GM12872 (cell line): Measurements from ENCODE around the gene SHQ1.

Experiments
- TF ChIP-seq, protein P1 (sequence below): IDR thresholded peaks from 3 replicates; pipeline ENCODE4 v1.5.1; 2011; ENCODE audit warnings: low read depth, mild to moderate bottlenecking, low read length, moderate library complexity; ENCODE audit not compliant: insufficient read depth

The SHQ1 gene

DNA sequence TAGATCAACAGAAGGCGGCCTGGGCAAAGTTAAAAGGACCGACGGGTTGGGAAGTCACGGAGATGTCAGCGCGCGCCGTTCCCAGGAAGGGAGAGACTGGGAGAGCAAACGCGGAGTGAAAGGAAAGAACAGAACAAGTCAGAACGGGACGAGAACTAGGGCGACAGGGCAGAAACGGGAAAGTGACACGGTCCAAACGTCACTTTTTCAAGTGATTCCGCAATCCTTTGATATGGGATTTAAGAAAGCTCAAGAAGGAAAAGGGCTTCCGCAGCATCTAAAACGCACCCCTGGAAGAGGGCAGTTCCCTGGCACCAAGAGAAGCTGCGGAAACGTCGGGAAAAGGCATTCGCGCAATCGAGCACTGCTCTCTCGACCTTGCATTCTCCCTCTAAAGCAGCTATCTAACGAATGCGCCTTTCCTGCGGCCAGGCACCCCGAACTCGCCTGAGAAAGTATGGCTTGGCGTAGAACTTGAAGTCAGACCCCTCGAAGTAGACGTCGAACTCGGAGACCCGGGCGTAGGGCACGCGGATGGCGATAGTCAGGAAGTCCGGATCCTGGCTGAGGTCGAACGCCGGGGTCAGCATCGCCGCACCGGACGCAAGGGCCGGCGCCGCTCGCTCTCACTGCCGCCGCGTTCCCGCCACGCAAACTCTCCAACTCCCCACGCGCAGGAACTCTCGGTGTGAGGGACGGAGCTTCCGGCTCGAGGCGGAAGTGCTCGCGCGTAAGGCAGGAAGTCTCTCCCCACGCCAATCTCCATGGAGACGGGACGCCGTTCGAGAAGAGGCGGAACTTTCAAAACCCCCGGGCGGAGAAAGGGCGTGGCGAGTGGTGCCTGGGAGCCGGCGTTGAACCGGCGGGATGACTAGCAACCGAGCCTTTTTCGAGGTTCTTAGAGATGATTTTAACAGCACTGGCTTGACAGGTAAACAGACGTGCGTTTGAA lies at the start of gene SHQ1:
Gene SHQ1, minus strand, starts transcription at position 695 of the 952 bp plus-strand sequence. Its CDS starts 105 bp downstream, at position 590.
- TF ChIP-seq, protein P1, sequence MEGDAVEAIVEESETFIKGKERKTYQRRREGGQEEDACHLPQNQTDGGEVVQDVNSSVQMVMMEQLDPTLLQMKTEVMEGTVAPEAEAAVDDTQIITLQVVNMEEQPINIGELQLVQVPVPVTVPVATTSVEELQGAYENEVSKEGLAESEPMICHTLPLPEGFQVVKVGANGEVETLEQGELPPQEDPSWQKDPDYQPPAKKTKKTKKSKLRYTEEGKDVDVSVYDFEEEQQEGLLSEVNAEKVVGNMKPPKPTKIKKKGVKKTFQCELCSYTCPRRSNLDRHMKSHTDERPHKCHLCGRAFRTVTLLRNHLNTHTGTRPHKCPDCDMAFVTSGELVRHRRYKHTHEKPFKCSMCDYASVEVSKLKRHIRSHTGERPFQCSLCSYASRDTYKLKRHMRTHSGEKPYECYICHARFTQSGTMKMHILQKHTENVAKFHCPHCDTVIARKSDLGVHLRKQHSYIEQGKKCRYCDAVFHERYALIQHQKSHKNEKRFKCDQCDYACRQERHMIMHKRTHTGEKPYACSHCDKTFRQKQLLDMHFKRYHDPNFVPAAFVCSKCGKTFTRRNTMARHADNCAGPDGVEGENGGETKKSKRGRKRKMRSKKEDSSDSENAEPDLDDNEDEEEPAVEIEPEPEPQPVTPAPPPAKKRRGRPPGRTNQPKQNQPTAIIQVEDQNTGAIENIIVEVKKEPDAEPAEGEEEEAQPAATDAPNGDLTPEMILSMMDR: no peak

DNA sequence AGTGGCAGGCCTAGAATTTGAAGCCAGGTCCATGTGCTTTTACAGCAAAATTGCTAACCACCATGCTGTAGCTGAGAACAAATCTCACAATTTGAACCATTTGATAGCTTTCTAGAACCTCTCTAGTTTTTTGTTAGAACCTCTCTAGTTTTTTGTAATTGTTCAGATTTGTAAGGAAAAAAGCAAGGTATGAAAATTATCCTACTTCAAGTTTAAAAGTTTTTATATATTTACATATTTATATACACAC lies 49.4 kb upstream of the SHQ1 start:
- TF ChIP-seq, protein P1: no peak

DNA sequence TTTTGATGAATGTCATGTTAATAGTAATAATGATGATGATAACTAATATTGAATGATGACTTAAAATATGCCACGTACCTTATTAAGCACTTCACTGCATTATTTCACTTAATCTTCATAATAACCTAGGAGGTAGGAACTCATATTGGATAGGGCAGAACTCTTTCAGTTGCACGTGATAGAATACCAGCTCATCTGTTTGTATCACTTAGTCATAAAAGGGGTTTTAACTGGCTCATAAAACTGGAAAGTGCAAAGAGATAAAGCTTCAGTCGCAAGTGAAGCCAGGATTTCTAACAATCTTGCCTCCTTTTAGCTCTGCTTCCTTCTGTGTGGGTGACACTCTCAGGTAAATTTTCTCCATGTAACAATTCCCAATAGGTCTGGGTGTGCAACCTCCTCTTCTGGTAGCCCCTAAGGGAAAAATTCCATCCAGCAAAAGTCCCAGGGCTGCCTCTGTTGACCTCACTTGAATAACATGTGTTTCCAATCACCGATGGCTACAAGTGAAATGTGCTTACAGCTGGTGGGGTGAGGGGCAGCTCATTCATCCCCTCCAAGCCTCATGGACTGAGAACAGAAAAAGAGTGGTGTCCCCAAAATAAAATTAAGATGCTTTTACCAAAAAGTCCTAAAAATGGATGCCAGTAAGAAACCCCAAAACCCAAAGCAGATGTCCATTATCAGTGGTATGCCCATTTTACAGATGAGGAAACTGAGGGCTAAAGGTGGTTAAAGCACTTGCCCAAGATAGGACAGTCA lies 48.9 kb upstream of the SHQ1 start:
- TF ChIP-seq, protein P1: no peak

DNA sequence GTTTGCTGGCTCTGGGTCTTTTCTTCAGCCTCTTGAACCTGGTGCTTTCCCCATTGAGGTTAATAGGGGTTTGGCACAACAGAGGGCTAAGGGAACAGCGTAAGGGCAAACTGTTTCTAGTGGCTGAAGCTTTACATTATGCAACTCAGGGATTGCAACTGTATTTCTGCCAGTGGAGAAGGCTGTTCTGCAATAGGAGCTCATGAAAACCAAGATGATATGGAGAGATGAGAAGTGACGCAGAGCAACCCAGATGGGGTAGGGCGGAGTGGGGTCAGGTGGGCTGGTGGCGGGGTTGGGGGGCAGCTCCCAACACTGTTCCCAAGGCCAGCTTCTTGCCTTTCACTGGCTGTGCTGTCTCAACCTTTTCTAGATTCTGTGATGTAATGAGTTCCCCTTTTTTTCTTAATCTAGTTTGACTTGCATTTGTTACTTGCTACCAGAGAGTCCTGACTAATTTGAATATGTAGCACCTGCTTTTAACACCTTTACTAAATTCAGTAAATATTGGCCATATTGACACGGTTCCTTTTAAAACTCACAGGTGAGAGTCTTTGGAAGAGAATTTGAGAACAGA lies 46.8 kb upstream of the SHQ1 start:
- TF ChIP-seq, protein P1: no peak

DNA sequence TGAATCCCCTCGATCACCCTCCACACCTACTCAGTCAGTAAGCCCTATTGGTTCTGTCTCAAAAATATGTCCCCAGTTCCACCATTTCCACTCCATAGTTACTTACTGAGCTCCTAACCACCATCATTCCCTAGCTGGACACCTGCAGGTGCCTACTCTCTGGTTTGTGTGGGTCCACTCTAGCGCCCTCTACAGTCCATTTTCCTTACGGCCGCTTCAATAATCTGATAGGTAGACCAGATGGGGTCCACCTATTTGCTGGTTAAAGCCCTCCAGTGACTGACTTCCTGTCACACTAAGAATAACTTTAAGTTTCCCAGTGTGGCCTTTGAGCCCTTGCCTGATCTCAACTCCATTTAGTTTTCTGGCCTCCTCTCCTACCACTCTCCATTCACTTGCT lies 44.6 kb upstream of the SHQ1 start:
- TF ChIP-seq, protein P1: peak; percentile 47; the same call in 2 of the 3 replicates

DNA sequence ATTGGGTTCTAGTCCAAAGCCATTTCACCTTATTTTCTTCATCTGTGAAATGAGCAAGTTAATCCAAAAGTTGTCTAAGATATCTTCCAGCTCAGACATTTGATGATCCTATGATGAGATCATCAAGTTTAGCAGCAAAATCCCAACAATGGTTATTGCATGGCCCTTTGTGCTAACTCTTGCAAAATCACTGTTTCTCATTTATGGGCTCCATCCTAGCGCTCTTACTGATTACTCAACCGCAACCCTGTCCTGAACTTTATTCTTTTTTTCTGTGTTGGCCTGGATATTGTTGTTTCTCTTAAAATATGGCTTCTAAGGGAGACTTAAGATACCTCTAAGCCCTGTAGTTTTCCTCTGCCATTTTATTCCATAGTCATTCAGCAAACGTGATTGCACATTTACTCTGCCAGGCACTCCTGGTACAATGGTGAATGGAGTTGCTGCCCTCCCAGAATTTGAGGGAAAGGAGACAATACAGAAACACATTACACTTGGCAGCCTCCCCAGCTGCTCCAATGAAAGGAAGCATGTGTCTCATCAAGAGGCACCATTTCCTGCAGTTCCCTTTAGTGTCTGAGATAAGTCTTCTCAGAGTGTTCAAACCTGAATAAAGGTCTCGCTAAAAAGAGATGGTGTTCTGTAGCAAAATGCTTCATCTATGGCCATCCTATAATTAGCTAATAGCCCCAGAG lies 44.0 kb upstream of the SHQ1 start:
- TF ChIP-seq, protein P1: no peak
